ENCODE results near the gene HES4.
A peak's percentile ranks its signal among the peaks of the same experiment; 100 is the strongest.
"Not testable (repeated sequence)": the region's sequence is repeated elsewhere in the genome, so short reads cannot be mapped to it uniquely, and the experiment has no call there.

HES4 gene

DNA sequence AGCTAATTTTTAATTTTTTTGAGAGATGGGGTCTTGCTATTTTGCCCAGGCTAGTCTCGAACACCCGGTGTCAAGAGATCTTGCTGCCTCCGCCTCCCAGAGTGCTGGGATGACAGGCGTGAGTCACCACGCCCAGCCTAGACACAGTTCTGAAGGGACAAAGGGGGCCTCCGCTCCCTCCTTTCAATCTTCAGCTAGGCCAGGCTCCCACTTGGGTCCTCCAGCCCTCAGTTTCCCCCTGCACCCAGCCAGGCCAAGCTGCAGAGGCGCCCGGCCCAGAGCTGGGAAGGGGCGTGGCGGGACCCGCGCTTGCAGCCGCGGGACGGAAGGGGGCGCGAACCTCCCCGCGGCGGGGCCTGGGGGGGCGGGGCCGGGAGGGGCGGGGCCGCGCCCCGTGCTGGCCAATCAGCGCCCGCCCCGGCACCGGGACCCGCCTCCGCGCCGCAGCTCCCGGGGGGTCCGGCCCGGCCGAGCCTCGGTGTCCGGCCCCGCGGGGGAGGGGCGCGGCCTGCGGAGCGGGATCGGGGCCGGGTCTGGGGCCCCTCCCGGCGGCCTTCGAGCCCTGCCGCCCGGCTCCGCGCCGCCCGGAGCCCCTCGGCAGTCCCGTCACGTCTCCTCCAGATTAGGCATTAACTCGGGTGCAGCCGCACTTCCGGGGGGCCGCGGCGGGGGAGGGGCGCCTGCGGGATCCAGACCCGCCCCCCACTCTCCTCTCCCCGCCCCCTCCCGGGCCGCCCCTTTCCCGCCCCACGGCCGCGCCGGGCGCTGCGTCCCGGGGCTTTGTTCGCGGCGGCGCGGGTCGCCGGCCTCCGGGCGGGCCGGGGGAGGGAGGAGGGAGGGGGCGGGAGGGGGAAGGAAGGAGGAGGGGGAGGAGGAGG lies 19.5 kb upstream of the HES4 start:
- DNase-seq (ENCODE audit: low read depth in 2 of 2, low spot score in 1 of 2): peak; percentile 43 to 65

DNA sequence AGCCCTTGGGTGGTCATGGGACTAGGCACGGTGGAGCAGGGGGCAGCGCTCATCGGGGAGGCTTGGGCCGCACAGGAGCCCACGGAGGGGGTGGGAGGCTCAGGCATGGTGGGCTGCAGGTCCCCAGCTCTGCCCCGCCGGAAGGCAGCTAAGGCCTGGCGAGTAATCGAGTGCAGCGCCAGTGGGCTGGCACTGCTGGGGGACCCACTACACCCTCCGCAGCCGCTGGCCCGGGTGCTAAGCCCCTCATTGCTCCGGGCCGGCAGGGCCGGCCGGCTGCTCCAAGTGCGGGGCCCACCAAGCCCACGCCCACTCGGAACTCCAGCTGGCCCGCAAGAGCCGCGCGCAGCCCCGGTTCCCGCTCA lies 18.4 kb upstream of the HES4 start:
- DNase-seq (ENCODE audit: low read depth in 2 of 2, low spot score in 1 of 2): not testable (repeated sequence)

- DNase-seq (ENCODE audit: low read depth in 2 of 2, low spot score in 1 of 2): not testable (repeated sequence)
Measured at GRCh38 chr1:1017397-1018320, 17.8 kb upstream of the HES4 start.

DNA sequence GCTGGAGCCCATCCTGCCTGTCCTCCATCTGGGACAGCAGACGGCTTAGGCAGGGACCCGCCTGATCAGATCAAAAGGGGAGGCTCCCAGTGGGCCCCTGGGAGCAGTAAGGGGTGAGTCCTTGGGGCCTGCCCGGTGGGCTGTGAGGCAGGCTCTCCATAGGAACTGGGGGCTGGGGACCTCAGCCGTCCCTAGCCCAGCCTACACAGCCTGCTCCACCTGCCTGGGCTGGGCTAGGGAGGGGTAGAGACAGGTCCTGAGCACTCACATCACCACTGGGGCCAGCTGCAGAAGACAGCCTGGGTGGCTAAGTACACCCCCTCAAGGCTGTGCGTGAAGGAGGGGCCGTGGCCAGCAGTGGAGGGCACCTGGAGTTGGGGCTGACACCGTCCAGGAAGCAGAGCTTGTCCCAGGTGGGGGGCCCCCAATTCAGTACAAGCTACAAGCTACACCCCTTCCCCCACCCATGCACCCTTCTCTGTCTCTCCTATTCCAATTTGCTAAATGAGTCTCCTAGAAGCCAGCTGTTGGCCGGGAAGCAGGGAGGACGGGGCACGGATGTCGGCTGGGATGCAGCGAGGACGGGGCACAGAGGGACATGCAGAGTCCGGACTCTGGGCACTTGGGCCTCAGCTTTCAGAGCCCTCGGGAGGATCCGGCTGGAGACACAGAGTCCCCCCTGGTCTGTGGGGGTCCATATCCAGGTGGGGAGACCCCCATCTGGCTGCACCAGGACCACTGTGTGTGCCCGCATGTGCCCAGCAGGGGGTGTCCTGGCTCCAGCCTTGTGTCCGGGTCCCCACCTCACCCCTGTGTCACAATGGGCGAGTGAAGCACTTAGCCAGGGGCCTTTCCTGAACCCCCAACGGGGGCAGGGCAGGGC lies 15.1 kb upstream of the HES4 start:
- no peak for DNase-seq (ENCODE audit: low read depth in 2 of 2, low spot score in 1 of 2)

- DNase-seq (ENCODE audit: low read depth in 2 of 2, low spot score in 1 of 2): no peak
Measured at GRCh38 chr1:1013922-1014648, 14.2 kb upstream of the HES4 start.

DNA sequence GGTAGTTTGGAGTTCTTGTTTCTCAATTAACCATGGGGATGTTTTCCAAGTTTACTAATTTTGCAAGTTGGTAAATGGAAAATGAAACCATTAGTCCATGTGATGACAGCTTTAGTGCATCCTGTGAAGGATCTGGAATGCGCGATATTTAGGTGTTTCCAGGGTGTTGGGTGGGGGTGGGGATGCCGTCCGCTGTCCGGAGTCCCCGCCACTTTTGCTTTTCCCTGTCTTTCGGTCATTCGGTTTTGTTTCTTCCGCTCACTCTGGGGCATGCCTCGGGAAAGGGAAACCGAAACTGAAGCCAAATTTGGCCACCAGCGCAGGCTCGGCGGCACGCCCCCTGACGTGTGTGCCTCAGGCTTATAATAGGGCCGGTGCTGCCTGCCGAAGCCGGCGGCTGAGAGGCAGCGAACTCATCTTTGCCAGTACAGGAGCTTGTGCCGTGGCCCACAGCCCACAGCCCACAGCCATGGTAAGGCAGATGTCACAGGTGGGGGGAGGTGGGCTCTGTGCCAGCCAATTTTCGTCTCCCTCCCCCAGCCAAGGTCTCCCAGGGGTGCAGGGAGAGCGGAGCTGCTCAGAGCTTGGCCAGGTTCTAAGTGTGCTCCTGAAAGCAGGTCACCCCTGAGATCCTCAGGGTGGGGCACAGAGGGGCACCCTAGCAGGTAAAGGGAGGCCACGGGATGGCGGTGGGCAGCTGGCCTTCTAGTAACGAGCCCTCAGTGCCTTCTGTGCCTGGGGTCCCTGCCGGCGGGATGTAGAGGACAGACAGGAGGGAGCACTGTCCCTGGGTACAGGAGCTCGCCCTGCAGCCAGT lies 13.4 kb upstream of the HES4 start, which contains the start of gene ISG15:
ISG15 (plus strand) TSS at position 393 of the 817 bp plus-strand sequence; CDS start at position 470, 77 bp downstream.
- DNase-seq (ENCODE audit: low read depth in 2 of 2, low spot score in 1 of 2): peak; percentile 60 to 80

DNA sequence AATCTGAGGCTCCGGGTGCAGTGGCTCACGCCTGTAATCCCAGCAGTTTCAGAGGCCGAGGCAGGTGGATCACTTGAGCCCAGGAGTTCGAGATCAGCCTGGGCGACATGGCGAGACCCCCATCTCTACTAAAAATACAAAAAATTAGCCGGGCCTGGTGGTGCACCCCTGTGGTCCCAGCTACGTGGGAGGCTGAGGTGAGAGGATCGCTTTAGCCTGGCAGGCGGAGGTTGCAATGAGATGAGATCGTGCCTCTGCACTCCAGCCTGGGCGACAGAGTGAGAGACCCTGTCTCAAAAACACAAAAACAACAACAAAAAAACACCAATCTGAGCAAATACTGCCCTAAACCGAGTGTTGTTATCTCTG lies 12.8 kb upstream of the HES4 start:
- DNase-seq (ENCODE audit: low read depth in 2 of 2, low spot score in 1 of 2): not testable (repeated sequence)

DNA sequence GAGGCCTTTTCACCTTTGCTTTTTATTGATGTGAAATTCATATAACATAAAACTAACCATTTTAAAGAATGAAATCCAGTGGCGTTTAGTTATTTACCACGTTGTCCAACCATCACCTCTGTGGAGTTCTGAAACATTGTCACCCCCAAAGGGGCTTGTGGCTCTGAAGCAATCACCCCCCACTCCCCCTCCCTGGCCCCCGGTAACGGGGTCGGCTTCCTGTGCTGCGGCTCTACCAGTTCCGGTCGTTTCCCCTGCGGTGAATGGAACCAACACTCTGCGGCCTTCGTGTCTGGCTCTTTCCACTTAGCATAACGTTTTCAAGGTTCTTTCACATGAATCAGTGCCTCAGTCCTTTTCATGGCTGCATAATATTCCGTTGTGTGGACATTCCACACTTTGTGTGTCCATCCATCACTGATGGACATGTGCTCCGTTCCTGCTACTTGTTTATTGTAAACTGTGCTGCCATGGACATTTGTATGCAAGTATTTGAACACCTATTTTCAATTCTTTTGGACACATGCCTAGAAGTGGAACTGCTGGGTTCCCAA lies 11.6 kb upstream of the HES4 start:
- no peak for DNase-seq (ENCODE audit: low read depth in 2 of 2, low spot score in 1 of 2)

GRCh38 chr1:1010131-1010530 lies 10.2 kb upstream of the HES4 start:
- not testable (repeated sequence) for DNase-seq (ENCODE audit: low read depth in 2 of 2, low spot score in 1 of 2)

DNA sequence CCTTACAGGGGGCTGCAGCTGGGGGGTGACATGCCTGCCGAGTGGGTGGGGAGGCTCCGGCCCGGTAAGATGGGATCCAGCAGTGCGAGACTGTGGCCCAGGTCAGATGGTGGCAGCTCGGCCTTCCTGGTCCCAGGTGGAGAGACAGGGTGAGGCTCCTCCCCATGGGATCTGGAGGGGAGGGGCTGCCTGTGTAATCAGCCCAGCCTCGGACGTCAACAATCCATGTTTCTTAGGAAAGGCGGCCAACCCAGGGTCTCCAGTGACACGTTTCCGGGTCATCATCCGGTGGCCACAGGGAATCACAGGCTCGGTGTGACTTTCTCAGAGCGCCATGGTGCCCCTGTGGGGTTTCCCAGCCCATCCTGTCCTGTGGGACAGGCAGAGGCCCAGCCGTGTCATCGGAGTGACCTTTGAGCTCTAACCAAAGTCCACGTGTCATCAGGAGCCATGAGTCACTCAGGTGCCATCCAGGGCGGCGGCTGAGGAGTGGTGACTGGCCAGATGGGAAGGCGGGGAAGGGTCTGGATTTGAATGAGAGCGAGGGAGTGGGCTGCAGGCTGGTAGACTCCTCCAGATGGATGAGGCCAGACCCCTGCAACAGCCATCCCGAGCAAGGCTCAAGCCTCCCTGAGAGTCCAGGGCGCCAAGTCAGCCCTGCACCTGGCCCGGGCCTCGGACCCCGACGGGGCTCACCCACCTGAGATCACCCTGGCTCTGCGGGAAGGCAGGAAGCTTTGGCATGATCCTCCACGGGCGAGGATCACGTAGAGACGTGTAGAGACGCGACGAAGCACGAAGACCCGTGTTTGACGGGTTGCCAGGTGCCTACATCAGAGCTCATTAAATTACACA lies 6.6 kb upstream of the HES4 start:
- DNase-seq (ENCODE audit: low read depth in 2 of 2, low spot score in 1 of 2): no peak

DNA sequence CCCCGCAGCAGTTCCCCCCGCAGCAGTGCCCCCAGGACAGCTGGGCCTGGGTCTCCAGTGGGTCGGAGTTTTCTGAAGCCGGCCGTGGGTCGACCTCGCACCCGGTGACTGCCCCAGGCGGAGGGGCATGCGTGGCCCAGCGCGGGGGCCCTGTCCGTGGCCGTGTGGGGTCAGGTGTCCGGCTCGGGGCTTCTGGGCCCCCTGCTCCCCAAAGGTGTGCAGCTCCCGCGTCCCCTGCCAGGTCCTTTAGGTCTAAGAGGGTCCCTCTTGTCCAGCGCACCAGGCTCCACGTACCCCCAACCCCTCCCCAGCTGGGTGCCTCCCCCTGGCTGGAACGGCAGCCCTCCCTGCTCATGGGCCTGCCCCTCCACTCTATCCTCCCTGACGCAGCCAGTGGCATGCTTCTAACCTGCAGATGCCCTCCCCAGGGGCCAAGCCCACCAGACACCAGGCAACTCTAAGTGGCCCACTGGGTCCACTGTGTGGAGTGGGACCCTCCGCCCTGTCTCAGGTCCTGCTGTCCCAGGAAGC lies 5.9 kb upstream of the HES4 start:
- no peak for DNase-seq (ENCODE audit: low read depth in 2 of 2, low spot score in 1 of 2)

DNA sequence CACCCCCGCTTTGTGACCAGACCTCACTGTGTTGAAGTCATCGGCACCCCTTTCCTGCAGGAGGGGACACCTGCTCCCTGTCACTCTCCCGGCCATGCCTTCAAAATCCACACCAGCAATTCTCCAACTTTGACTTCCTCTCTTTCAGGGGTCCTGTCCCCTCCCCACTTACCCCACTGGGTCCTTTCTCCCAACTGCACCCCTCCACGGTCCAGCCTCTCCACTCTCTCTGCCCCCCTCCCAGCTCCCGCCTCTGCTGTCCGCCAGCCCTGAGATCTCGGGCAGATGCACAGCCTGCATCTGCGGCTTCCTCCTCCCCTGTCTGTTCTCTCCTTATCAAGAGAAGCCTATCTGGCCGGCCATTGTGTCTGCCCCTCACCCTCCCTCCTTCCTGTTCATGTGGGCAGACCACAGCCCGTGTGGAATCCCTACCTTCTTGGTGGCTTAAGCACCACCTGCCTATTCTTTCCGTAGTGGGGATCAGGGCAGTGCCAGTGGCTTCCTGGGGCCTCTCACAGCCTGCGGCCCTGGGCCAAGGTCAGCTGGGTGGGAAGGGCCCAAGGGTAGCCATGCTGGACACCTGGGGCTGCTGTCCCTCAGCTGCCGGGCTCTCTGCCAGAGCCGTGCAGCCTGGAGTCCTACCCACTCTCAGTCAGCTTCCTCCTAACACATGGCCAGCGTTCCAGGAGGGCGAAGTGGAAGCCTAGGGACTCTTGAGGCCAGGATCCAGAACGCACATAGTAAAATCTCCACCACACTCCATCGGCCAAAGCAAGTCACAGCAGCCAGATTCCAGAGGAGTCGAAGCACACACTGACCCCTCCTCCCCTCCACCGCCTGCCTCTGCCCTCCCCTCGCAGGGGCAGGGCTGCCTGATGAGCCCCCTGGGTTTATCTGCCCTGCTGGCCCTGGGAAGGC lies 5.1 kb upstream of the HES4 start:
- no peak for DNase-seq (ENCODE audit: low read depth in 2 of 2, low spot score in 1 of 2)

- no peak for DNase-seq (ENCODE audit: low read depth in 2 of 2, low spot score in 1 of 2)
Measured at GRCh38 chr1:1004420-1004779, 4.5 kb upstream of the HES4 start.

DNA sequence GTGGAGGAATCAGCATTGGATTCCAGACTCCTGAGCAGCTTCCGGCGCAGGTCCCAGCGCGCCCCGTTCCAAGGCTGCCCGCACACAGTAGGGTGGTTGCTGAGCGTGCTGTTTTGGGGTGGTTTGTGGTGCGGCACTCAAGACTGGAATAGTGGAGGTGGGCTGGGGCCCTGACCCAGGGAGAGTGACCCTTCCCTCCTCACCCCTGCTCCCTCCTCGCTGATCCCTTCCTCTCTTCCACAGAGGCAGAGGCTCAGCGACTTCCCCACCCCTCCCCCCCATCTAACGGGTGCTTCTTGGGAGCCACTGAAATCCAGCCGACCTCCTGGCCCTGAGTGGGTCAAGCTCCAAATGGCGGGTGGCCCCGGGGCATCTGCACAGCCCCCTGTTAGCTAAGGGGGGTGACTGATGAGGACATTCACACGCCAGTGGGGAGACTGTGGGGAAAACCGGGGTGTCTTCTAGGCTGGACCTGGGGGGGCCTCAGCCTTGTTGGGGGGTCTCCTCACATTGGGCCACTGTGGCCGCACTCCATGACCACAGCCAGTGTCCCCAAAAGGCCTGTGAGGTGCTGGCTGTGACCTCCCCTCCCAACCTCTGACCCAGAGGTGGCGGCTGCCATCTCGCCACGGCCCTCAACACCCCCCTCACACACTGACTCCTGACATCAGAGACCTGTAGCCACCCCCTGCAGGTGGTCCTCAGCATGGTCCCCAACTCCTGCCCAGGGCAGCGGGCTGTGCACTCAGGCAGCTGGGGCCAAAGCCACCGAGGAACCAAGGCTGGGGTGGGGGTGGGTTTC lies 3.9 kb upstream of the HES4 start:
- DNase-seq (ENCODE audit: low read depth in 2 of 2, low spot score in 1 of 2): no peak

DNA sequence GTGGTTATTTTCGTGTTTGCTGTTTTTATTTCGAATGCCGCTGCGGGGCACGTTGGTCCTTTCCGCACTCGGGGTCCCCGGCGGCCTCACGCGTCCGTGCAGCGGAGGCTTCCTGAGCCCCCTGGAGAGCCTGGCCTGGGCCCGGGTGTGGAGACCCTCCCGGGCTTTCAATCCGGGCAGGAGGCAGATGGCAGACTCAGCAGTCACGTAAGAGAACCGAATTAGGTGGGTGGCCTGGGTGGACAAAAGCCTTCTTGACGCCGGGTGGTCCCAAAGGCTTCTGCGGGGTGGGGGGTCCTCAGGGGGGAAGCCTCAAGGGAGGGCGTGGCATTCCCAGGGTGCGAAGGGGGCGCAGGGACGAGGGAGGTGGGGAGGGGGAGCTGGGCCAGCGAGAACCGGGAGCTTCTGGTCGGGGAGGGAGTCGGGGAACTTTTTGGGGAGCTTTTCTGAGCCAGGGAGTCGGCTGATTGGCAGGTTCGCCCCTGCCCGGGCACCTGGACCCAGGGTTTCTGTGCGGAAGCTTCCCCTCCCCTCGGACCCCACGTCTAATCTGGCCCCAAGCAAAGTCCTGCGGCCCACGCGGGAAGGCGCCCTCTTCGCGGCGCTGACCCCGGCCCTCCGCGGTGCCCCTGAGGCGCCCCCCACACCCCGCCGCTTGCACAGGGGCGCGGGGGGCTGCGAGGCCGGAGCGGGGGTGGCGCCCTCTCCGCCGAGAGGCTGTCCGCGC lies 1.3 kb upstream of the HES4 start:
- DNase-seq (ENCODE audit: low read depth in 2 of 2, low spot score in 1 of 2): no peak
